Gastroesophageal sphincter (tissue), 3 donors: Measurements from ENCODE around the gene DGKQ.
"Not testable (repeated sequence)": the region's sequence is repeated elsewhere in the genome, so short reads cannot be mapped to it uniquely, and the experiment has no call there.

Experiments
- POLR2A ChIP-seq, 2 donors: fragments of 450-650 bp; IDR thresholded peaks; one replicate each; pipeline ENCODE4 v1.6.1; 2017; ENCODE audit warnings: antibody characterized with exemption in 2 of 2, mild to moderate bottlenecking in 2 of 2, moderate library complexity in 1 of 2
- POLR2AphosphoS5 ChIP-seq: sonication (generic); formaldehyde crosslinking; IDR thresholded peaks from one replicate; pipeline ENCODE4 v1.6.1; 2017; ENCODE audit warnings: antibody characterized with exemption
- TF ChIP-seq, protein P1 (sequence below), 4 experiments: fragments of 200-600 bp in 2 of 4; fragments of 450-650 bp in 2 of 4; sonication (generic) in 1 of 4; IDR thresholded peaks; one replicate each; pipeline ENCODE4 v1.5.1; 2017 to 2019; ENCODE audit warnings: antibody characterized with exemption in 4 of 4, mild to moderate bottlenecking in 2 of 4, moderate library complexity in 2 of 4

DNA sequence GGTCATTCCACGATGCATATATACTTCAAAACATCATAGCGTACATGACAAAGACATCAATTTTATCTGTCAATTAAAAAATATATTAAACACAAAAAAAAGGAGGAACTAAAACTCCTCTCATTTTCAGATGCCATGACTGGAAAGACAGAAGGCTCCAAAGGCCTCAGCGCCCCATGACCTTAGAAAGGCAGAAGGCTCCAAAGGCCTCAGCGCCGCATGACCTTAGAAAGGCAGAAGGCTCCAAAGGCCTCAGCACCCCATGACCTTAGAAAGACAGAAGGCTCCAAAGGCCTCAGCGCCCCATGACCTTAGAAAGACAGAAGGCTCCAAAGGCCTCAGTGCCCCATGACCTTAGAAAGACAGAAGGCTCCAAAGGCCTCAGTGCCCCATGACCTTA is 54.8 kb downstream of the DGKQ start:
- not testable (repeated sequence) for TF ChIP-seq POLR2A (IDR thresholded peaks at IDR 0.05); POLR2AphosphoS5
- TF ChIP-seq, protein P1, sequence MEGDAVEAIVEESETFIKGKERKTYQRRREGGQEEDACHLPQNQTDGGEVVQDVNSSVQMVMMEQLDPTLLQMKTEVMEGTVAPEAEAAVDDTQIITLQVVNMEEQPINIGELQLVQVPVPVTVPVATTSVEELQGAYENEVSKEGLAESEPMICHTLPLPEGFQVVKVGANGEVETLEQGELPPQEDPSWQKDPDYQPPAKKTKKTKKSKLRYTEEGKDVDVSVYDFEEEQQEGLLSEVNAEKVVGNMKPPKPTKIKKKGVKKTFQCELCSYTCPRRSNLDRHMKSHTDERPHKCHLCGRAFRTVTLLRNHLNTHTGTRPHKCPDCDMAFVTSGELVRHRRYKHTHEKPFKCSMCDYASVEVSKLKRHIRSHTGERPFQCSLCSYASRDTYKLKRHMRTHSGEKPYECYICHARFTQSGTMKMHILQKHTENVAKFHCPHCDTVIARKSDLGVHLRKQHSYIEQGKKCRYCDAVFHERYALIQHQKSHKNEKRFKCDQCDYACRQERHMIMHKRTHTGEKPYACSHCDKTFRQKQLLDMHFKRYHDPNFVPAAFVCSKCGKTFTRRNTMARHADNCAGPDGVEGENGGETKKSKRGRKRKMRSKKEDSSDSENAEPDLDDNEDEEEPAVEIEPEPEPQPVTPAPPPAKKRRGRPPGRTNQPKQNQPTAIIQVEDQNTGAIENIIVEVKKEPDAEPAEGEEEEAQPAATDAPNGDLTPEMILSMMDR (IDR thresholded peaks at IDR 0.05) = not testable (repeated sequence)
